HFF-Myc (cell line): ENCODE measurements around the gene UNC93B1.
"Not testable (repeated sequence)": the region's sequence is repeated elsewhere in the genome, so short reads cannot be mapped to it uniquely, and the experiment has no call there.

Source experiments
- DNase-seq: peaks from one replicate; pipeline ENCODE4 v3.0.0-alpha.2; 2011; ENCODE audit warnings: low read depth; ENCODE audit errors: extremely low read depth
- H3K4me3 ChIP-seq: replicated peaks from 2 replicates; pipeline ENCODE4 v1.5.1; 2011; ENCODE audit warnings: low read depth, mild to moderate bottlenecking, control low read depth, low read length
- CTCF ChIP-seq: IDR thresholded peaks from 2 replicates; pipeline ENCODE4 v1.5.1; 2012; ENCODE audit warnings: mild to moderate bottlenecking, low read depth, low read length, control low read depth; ENCODE audit errors: missing control alignments

Gene UNC93B1

GRCh38 chr11:67996051-67996450 lies 7.8 kb downstream of the UNC93B1 start:
- no peak for DNase-seq
- H3K4me3 ChIP-seq = no peak overlapping the region
- TF ChIP-seq CTCF = no peak

GRCh38 chr11:67995579-67995978 lies 8.3 kb downstream of the UNC93B1 start:
- not testable (repeated sequence) for DNase-seq

GRCh38 chr11:67995129-67995528 lies 8.8 kb downstream of the UNC93B1 start:
- not testable (repeated sequence) for H3K4me3 ChIP-seq, DNase-seq

More at GRCh38 chr11:67995579-67995978, 8.3 kb downstream of the UNC93B1 start:
- not testable (repeated sequence) for H3K4me3 ChIP-seq

- DNase-seq, H3K4me3 ChIP-seq: not testable (repeated sequence)
Observed at GRCh38 chr11:67994387-67994786, 9.5 kb downstream of the UNC93B1 start.

- DNase-seq = not testable (repeated sequence)
- TF ChIP-seq CTCF = peak; percentile 46
Observed at GRCh38 chr11:67993821-67994220, 10.1 kb downstream of the UNC93B1 start.

GRCh38 chr11:67991347-67992121 lies 12.4 kb downstream of the UNC93B1 start:
- H3K4me3 ChIP-seq, DNase-seq: not testable (repeated sequence)

More at GRCh38 chr11:67993821-67994220, 10.1 kb downstream of the UNC93B1 start:
- not testable (repeated sequence) for H3K4me3 ChIP-seq

- not testable (repeated sequence) for H3K4me3 ChIP-seq, DNase-seq
Observed at GRCh38 chr11:67990546-67991346, 13.2 kb downstream of the UNC93B1 start.

- DNase-seq, H3K4me3 ChIP-seq: not testable (repeated sequence)
Observed at GRCh38 chr11:67985302-67985701, 18.6 kb downstream of the UNC93B1 start.

GRCh38 chr11:67983951-67984350 lies 19.9 kb downstream of the UNC93B1 start:
- no peak overlapping the region for H3K4me3 ChIP-seq
- DNase-seq = no peak
- no peak for TF ChIP-seq CTCF

- DNase-seq, H3K4me3 ChIP-seq: not testable (repeated sequence)
Observed at GRCh38 chr11:67982255-67982857, 21.5 kb downstream of the UNC93B1 start.

- DNase-seq, H3K4me3 ChIP-seq: not testable (repeated sequence)
Observed at GRCh38 chr11:67981226-67981625, 22.7 kb downstream of the UNC93B1 start.

GRCh38 chr11:67978766-67979418 lies 25.0 kb downstream of the UNC93B1 start:
- not testable (repeated sequence) for H3K4me3 ChIP-seq, DNase-seq

- not testable (repeated sequence) for H3K4me3 ChIP-seq
Observed at GRCh38 chr11:67974746-67975145, 29.2 kb downstream of the UNC93B1 start.

GRCh38 chr11:67965830-67966348 lies 38.0 kb downstream of the UNC93B1 start:
- H3K4me3 ChIP-seq, DNase-seq: not testable (repeated sequence)

More at GRCh38 chr11:67974746-67975145, 29.2 kb downstream of the UNC93B1 start:
- not testable (repeated sequence) for DNase-seq
